ENCODE measurements around the gene COPZ2.

The COPZ2 gene

DNA sequence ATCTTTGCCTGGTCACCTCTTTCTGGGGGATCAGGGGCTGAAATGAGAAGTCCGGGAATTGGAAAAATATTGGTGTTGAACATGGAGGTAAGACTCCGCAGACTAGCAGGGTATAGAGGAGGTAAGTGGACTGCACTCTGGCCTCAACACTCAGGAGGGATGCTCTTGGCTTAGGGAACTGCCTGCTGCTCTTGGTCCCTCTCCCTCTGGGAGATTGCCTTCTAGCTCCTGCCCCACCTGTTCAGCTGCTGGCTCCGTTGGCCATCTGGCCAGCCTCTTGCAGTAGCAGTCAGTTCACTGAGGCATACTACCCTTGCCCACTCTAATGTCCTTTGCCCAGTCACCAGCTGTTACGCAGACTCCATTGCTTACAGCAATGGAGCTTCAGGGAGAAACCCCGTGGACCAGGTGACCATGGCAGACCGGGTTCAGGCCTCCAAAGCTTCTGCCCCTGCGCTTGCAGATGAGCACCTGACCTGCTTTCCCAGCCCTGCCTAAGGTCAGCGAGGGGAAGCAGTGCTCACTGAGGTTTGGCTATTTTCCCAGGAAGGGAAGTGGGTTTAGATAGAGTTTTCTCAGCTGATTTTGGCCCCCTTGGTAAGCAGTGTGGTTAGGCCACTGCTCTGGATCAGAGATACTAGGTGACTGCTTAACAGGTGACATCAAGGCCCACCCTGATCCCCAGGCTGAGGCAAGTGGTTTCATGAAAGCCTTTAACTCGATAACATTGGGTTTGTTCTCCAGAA is 54.8 kb downstream of the COPZ2 start:
- Histone ChIP-seq H3K4me1 (ENCODE audit: insufficient read depth, insufficient read length) (peaks cover 9% of the 10 kb centered on the region), H3K4me3 (ENCODE audit: insufficient read length, low read depth) (no peak overlapping the region), H3K9ac (ENCODE audit: insufficient read length, low read depth) (no peak overlapping the region), H3K27me3 (ENCODE audit: insufficient read depth, insufficient read length) (no peaks in the 10 kb centered on the region), H3K9me3 (ENCODE audit: insufficient read depth, low read length) (no peaks in the 10 kb centered on the region), H3K36me3 (ENCODE audit: insufficient read depth, insufficient read length, low read length) (peaks cover 59% of the 10 kb centered on the region)
- TF ChIP-seq ZNF274 (IDR thresholded peaks at IDR 0.05; ENCODE audit: low read depth, low read length) (no peak), YY1 (IDR thresholded peaks at IDR 0.05; ENCODE audit: insufficient read depth, insufficient read length) (no peak), SUZ12 (IDR thresholded peaks at IDR 0.05; ENCODE audit: extremely low read depth, insufficient read depth, insufficient read length) (no peak)
- no peak for DNase-seq (ENCODE audit: low read depth, low spot score)

DNA sequence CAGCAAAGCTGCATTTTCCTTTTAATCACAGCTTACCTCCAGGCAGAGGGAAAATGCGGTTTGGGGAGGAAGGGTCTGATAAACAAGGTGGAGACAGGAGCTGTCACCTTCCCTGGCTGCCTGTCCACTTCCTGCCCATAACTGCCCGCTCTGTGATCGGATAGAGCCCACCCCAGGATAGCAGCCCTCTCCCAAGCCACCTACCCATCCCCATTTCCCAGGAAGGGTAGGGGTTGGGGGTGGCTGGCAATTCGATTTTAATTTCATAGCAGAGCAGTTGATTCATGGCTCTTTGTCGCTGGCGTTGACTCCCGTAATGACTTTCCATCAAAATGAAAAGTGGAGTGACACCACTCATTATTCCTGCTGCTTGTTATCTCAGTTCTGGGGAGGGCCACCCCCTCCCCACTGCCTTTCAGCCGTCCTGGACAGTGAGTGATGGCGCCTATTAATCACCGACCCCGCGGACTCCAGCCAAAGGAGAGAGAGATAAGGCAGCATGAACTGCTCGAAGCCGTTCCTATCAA is 55.4 kb downstream of the COPZ2 start:
- no peak overlapping the region for H3K9ac ChIP-seq (ENCODE audit: insufficient read length, low read depth)
- TF ChIP-seq ZNF274 (IDR thresholded peaks at IDR 0.05; ENCODE audit: low read depth, low read length) (no peak), SUZ12 (IDR thresholded peaks at IDR 0.05; ENCODE audit: extremely low read depth, insufficient read depth, insufficient read length) (no peak), YY1 (IDR thresholded peaks at IDR 0.05; ENCODE audit: insufficient read depth, insufficient read length) (no peak)
- no peaks in the 10 kb centered on the region for H3K27me3 ChIP-seq (ENCODE audit: insufficient read depth, insufficient read length)
- peaks cover 64% of the 10 kb centered on the region for H3K36me3 ChIP-seq (ENCODE audit: insufficient read depth, insufficient read length, low read length)
- no peak for DNase-seq (ENCODE audit: low read depth, low spot score)
- H3K9me3 ChIP-seq (ENCODE audit: insufficient read depth, low read length) = no peaks in the 10 kb centered on the region
- peaks cover 6% of the 10 kb centered on the region for H3K4me1 ChIP-seq (ENCODE audit: insufficient read depth, insufficient read length)
- no peak overlapping the region for H3K4me3 ChIP-seq (ENCODE audit: insufficient read length, low read depth)

DNA sequence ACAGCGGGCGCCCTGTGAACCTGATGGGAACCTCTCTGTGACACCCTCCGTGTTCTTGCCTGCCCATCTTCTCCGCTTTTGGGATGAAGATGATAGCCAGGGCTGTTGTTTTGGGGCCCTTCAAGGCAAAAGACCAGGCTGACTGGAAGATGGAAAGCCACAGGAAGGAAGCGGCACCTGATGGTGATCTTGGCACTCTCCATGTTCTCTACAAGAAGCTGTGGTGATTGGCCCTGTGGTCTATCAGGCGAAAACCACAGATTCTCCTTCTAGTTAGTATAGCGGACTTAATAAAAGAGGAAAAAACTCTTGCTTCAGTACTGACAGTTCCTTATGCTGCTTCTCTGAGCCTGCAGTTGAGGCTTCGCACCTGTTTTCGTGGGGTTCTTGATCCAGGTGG is 56.1 kb downstream of the COPZ2 start:
- no peak for TF ChIP-seq YY1 (IDR thresholded peaks at IDR 0.05; ENCODE audit: insufficient read depth, insufficient read length)
- TF ChIP-seq ZNF274 (IDR thresholded peaks at IDR 0.05; ENCODE audit: low read depth, low read length) = no peak
- TF ChIP-seq SUZ12 (IDR thresholded peaks at IDR 0.05; ENCODE audit: extremely low read depth, insufficient read depth, insufficient read length) = no peak
- no peaks in the 10 kb centered on the region for H3K27me3 ChIP-seq (ENCODE audit: insufficient read depth, insufficient read length)
- no peak overlapping the region for H3K9ac ChIP-seq (ENCODE audit: insufficient read length, low read depth)
- H3K4me1 ChIP-seq (ENCODE audit: insufficient read depth, insufficient read length) = peaks cover 3% of the 10 kb centered on the region
- no peaks in the 10 kb centered on the region for H3K9me3 ChIP-seq (ENCODE audit: insufficient read depth, low read length)
- peaks cover 67% of the 10 kb centered on the region for H3K36me3 ChIP-seq (ENCODE audit: insufficient read depth, insufficient read length, low read length)
- DNase-seq (ENCODE audit: low read depth, low spot score) = no peak
- H3K4me3 ChIP-seq (ENCODE audit: insufficient read length, low read depth) = no peak overlapping the region

DNA sequence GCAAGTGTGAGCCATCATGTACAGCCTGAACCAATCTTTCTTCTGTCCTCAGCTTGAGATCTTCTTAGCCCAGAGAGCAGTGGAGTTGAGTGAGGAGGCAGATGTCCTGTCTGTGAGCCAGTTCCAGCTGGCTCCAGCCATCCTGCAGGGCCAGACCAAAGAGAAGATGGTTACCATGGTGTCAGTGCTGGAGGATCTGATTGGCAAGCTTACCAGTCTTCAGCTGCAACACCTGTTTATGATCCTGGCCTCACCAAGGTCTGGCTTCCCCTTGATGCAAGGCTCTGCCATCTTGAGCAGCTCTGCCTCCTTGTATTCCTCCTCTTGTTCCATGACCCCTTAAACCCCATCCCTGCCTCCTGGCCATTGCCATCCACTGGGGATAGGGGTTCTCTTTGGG is 57.1 kb downstream of the COPZ2 start:
- Histone ChIP-seq H3K4me1 (ENCODE audit: insufficient read depth, insufficient read length) (peaks cover 3% of the 10 kb centered on the region), H3K9ac (ENCODE audit: insufficient read length, low read depth) (no peak overlapping the region), H3K36me3 (ENCODE audit: insufficient read depth, insufficient read length, low read length) (peaks cover 76% of the 10 kb centered on the region), H3K4me3 (ENCODE audit: insufficient read length, low read depth) (no peak overlapping the region), H3K27me3 (ENCODE audit: insufficient read depth, insufficient read length) (no peaks in the 10 kb centered on the region), H3K9me3 (ENCODE audit: insufficient read depth, low read length) (no peaks in the 10 kb centered on the region)
- DNase-seq (ENCODE audit: low read depth, low spot score) = no peak
- no peak for TF ChIP-seq ZNF274 (IDR thresholded peaks at IDR 0.05; ENCODE audit: low read depth, low read length)
- TF ChIP-seq YY1 (IDR thresholded peaks at IDR 0.05; ENCODE audit: insufficient read depth, insufficient read length) = no peak
- no peak for TF ChIP-seq SUZ12 (IDR thresholded peaks at IDR 0.05; ENCODE audit: extremely low read depth, insufficient read depth, insufficient read length)

DNA sequence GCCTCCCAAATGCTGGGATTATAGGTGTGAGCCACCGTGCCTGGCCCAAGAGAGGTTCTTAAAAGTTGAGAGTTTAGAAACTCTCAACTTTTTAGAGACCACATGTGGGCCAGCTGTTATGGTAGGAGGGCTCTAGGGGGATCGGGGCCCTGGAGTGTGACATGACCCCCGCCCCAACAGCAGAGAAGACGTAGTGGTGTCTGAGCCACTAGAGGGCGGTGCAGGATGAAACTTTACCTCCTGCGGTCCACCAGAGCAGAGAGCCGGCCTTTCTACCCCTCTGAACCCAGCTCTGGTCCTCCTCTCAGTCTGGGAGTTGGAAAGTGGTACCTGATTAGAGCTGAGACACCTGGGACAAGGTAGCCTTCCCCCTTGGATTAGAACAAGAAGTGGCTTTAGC is 59.3 kb downstream of the COPZ2 start:
- H3K9me3 ChIP-seq (ENCODE audit: insufficient read depth, low read length) = no peaks in the 10 kb centered on the region
- H3K27me3 ChIP-seq (ENCODE audit: insufficient read depth, insufficient read length) = no peaks in the 10 kb centered on the region
- DNase-seq (ENCODE audit: low read depth, low spot score) = no peak
- H3K4me3 ChIP-seq (ENCODE audit: insufficient read length, low read depth) = no peak overlapping the region
- peaks cover 88% of the 10 kb centered on the region for H3K36me3 ChIP-seq (ENCODE audit: insufficient read depth, insufficient read length, low read length)
- TF ChIP-seq SUZ12 (IDR thresholded peaks at IDR 0.05; ENCODE audit: extremely low read depth, insufficient read depth, insufficient read length) (no peak), YY1 (IDR thresholded peaks at IDR 0.05; ENCODE audit: insufficient read depth, insufficient read length) (no peak), ZNF274 (IDR thresholded peaks at IDR 0.05; ENCODE audit: low read depth, low read length) (no peak)
- peaks cover 3% of the 10 kb centered on the region for H3K4me1 ChIP-seq (ENCODE audit: insufficient read depth, insufficient read length)
- H3K9ac ChIP-seq (ENCODE audit: insufficient read length, low read depth) = no peak overlapping the region

Data from NT2/D1 (cell line).